GM12801 (cell line): ENCODE measurements around the gene SCARB1.

ENCODE experiments used
- CTCF ChIP-seq: IDR thresholded peaks from one replicate; pipeline ENCODE4 v1.5.1; 2011; ENCODE audit warnings: control low read depth; ENCODE audit not compliant: insufficient read length; ENCODE audit errors: extremely low read depth

The SCARB1 gene

GRCh38 chr12:124834822-124835221 lies 28.8 kb downstream of the SCARB1 start:
- no peak for TF ChIP-seq CTCF

- no peak for TF ChIP-seq CTCF
Observed at GRCh38 chr12:124833693-124834122, 30.0 kb downstream of the SCARB1 start.

GRCh38 chr12:124832856-124833255 lies 30.8 kb downstream of the SCARB1 start:
- TF ChIP-seq CTCF: no peak

- TF ChIP-seq CTCF: no peak
Observed at GRCh38 chr12:124831590-124831989, 32.1 kb downstream of the SCARB1 start.

GRCh38 chr12:124830306-124830705 lies 33.4 kb downstream of the SCARB1 start:
- no peak for TF ChIP-seq CTCF

- no peak for TF ChIP-seq CTCF
Observed at GRCh38 chr12:124829708-124830304, 33.9 kb downstream of the SCARB1 start.

- no peak for TF ChIP-seq CTCF
Observed at GRCh38 chr12:124829008-124829707, 34.5 kb downstream of the SCARB1 start.
